Endometrial microvascular endothelial cells (primary cell): ENCODE data around the gene DNAJB2. TPM values are rescaled to one million over a fixed set of nuclear protein-coding genes. Genes with fewer than 3 reads are reported as not detected.
"Not testable (repeated sequence)": the region's sequence is repeated elsewhere in the genome, so short reads cannot be mapped to it uniquely, and the experiment has no call there.

Source experiments
- in situ Hi-C: cut with HindIII; loops from 2 replicates; pipeline ENCODE4 v1.10.0; 2017; ENCODE audit warnings: low sequenced_read_pairs, low pct_unique_long_range_greater_than_20kb; ENCODE audit errors: inconsistent ontology term
- total RNA-seq: library from RNA; depleted of rRNA; stranded (reverse); fragments of >200 nt; gene quantifications from one replicate; pipeline ENCODE4 v1.2.3, GENCODE V29; 2015; ENCODE audit errors: inconsistent ontology term

Gene DNAJB2
- total RNA-seq, 1 donor from 2014 or later: 29.9 TPM

DNA sequence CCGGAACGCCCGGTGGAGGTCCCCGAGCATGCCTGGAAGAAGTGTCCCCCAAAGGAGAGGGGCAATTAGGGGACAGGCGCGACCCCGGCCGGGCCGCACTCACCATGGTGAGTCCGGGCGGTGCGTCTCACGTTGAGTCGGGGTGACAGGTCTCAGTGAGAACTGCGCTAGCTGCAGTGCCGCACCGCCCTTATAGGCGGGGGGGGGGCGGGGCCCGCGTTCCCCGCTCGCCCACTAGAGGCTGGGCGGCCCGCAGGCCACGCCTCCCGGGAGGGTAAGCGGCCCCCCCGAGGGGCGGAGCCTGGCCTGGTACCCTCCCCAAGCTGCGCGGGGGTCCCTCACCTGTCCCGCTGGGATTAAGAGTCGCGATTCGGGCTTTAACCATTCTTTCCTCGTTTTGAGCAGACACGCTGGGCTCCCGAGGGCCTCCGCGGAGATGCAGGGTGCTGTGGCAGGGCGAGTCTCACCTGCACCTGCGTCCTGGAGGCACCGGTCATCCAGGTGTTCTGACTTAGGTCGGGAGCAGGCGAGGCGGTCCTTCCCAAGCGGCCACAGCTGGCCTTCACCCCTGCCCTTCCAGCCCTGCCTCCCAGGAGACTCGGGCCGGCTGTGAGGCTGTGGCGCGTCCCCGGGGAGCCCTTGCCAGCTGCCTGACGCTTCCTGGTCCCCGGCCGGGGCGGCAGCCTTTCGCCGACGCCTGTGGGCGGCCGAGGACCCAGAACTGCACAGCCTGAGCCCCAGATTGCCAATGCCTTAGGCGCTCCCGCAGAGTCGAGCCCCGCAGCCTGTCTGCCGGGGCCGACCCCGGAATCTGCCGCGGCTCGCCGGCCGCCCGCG, 25.2 kb upstream of the DNAJB2 start, which contains the start of gene TUBA4A:
TSS of gene TUBA4A (minus strand) at position 166 of the 837 bp plus-strand sequence. CDS start at position 106, 60 bp downstream.
- in situ Hi-C loops: no loop called here

DNA sequence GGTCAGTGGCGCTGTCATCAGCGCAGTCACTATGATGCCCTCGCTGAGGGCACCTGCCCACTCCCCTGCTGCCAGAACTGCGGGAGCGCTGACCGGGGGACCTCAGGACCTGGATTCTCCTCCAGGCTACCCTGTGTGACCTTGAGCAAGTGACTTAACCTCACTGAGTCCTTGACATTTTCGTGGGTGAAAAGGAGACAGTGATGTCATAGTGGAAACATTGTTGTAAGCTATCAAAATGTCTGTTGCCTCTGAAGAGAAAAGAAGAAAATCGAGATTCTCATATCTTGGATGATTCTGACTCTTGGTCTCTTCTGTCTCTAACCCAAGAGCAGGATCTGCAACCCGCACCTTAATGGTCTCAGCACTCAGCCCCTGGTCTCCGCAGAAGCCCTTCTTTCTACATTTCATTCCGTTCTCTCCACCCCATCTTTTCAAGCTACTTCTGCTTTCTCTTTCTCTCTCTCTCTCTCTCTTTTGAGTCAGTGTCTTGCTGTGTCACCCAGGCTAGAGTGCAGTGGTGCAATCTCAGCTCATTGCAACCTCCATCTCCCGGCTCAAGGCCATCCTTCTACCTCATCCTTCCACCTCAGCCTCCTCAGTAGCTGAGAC, 24.5 kb upstream of the DNAJB2 start:
- in situ Hi-C loops: no loop called here

DNA sequence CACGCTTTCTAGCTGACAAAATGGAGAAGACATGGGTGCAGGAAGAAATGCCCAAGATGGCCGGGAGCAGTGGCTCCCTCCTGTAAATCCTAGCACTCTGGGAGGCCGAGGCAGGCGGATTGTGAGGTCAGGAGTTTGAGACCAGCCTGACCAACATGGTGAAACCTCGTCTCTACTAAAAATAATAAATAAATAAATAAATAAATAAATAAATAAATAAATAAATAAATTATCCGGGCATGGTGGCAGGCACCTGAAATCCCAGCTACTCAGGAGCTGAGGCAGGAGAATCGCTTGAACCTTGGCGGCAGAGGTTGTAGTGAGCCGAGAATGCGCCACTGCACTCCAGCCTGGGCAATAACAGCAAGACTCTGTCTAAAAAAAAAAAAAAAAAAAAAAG, 20.2 kb upstream of the DNAJB2 start:
- in situ Hi-C loops: not testable (repeated sequence)

DNA sequence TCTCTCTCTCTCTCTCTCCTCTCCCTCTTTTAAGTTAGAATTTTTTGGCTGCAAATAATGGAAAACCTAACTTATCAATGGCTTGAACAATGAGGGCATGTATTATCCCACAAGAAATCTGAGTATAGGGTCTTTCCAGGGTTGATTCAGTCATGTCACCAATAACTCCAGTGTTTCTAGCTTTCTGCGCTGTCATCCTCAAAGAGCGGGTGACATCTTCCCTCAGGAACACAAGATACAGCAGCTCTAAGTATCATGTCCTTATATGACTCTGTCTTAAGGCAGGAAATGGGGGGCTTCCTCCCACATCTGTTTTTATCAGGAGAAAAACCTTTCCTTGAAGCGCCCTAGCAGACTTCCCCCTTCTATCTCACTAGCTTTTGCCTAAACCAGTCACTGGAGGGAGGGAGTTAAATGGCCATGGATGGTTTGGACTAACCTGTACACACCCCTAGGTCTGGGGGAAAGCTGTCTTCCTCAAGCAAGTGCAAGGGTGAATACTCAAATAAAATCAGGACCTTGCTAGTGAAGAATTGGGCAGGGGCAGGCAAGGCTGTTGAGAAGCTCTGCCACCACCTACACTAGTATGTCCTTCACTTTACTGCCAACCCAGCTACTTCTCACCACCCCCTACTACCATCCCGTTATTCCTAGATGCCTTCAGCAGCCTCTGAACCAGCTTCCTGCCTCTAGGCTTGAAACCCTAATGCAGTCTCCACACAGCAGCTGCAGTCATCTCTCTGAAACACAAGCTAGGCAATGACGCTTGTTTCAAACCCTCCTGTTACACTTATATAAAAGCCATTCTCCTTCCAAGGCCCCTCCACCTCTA, 17.9 kb upstream of the DNAJB2 start:
- in situ Hi-C loops: no loop called here

DNA sequence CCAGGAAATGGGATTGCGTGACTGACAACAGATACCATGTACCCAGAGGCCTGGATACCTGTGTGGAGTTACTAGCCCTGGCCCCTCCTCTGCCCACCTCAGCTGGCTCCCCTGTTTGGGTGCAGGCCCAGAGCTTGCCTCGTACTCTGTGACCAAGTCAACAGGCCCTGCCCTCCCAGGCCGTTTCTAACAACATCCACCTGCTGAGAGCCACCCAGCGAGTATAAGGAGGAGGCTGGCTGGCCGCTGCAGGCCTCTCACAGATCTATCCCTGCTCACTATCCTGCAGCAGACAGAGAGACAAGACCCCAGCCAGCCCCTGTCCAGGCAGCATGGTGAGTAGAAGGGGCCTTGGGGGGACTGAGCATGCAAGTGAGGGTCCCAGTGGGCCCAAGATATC, 12.9 kb upstream of the DNAJB2 start:
- in situ Hi-C loops: no loop called here

DNA sequence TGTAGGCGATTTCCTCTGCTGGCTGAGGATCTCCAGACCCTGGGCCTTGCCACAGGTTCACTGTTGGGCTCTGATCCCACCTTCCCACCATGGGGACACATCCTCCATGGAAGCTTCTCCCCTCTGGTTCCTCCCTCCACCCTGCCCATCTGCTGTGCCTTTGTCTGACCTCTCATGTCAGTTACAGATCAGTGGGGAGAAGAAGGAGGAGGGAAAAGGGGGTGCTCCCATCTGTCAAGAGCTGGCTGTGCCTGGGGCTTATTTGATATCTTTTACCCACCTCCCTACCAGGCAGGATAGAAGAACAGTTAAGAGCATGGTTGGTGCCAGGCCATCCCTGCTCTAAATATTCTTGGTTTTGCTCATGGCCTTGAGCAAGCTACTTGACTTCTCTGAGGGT, 12.3 kb upstream of the DNAJB2 start:
- in situ Hi-C loops: no loop called here

DNA sequence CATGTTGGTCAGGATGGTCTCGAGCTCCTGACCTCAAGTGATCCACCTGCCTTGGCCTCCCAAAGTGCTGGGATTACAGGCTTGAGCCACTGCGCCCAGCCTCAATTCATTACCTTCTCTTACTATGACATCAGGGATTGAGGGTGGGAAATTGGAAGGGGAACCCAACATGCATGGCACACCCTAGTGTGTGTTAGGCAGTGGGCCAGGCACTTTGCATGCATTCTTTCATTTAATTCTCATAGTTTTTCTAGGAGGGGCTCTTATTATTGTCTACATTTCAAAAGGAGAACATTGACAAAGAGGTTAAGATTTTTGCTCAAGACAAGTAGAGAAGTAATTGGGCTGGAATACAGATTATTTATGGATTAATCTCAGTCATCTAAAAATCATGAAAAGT, 10.9 kb upstream of the DNAJB2 start:
- in situ Hi-C loops: no loop called here

DNA sequence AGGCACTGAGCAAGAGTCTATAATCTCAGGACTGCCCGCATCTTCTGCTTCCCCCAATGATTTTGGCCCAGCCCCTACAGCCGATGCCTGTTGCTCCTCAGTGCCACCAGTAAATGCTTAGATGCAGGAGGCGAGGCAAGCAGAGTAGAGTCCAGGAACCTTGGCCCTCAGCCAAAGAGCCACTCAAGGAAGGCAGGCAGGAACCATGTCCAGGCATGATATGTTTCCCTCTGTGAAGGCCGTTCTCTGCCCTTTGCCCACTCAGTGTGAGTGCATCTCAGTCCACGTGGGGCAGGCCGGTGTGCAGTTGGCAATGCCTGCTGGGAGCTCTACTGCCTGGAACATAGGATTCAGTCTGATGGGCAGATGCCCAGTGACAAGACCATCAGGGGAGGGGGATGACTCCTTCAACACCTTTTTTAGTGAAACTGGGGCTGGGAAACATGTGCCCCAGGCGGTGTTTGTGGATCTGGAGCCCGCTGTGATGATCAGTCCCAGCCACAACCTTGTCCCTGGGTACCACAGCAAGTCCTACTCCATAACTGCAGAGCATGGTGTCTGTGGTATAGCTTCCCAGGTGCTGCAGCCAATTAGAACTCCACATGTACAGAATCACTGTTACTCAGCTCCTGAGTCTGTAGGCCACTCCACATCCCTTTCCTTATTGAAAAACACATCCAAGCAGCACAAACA, 9.7 kb upstream of the DNAJB2 start:
- in situ Hi-C loops: no loop called here

DNA sequence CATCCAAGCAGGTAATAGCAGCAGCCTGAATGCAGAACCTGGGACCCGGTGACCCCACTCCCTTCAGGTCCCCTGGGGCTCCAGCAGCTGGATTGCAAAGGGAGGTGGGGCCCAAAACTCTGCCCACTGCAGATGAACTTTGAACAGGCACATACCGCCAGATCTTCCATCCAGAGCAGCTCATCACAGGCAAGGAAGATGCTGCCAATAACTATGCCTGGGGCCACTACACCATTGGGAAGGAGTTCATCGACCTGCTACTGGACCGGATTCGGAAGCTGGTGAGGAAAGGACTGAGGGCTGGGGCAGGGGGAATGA, 9.2 kb upstream of the DNAJB2 start:
- in situ Hi-C loops: no loop called here

DNA sequence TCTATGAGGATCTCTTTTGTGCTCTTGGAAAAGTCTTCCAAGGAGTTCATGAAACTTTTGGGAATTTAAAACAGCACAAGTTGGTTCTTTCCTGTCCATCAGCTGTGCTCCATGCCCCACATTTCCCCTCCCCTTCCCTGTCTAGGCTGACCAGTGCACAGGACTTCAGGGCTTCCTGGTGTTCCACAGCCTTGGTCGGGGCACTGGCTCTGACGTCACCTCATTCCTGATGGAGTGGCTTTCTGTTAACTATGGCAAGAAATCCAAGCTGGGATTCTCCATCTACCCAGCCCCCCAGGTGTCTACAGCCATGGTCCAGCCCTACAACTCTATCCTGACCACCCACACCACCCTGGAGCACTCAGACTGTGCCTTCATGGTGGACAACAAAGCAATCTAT, 8.1 kb upstream of the DNAJB2 start:
- in situ Hi-C loops: no loop called here

DNA sequence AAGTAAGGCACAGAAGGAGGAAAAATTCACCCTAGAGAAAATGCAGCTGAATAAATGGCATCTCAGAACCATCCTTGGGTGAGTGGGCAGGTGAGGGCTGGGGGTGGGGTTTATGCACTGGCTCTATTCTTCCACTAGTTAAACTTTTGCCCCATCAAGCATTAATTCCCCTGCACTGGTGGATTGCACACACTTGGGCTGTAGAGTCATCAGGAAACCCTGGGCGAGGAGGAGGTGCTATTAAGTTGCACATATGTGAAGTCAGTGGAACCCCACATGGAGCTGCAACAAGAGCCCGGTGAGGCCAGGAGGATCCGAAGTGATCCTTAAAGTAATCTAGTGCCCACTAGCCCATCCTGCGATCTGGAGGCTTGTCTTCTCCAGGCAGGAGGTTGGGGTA, 6.8 kb upstream of the DNAJB2 start:
- in situ Hi-C loops: no loop called here

DNA sequence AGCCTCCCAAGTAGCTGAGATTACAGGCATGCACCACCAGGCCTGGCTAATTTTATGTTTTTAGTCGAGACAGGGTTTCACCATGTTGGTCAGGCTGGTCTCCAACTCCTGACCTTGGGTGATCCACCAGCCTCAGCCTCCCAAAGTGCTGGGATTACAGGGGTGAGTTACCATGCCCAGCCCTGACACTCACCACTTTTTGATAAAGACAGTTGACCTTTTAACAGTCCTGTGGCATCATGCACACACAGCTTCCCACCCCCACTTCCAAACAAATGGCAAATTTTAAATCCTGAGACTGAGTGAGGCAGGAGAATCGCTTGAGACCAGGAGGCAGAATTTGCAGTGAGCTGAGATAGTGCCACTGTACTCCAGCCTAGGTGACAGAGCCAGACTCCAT, 6.2 kb upstream of the DNAJB2 start:
- in situ Hi-C loops: no loop called here

DNA sequence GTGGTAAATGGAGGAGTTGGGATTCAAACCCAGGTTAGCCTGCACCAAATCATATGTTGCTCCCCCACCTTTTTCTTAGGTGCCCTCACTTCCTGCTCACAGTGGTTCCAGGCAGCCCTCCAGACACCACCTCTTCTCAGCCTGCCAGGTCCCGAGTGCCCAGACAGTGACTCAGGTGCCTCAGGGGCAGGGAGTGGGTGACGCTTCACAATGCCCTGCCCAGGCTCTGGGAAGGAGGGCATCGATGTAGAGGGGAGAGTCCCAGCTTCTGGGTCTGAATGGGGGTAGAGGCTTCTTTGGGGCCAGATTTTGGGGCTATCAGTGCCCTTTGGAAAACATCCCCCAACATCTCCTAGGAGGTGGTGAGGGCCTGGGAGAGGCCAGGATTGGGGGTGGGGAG, 5.2 kb upstream of the DNAJB2 start:
- in situ Hi-C loops: no loop called here

DNA sequence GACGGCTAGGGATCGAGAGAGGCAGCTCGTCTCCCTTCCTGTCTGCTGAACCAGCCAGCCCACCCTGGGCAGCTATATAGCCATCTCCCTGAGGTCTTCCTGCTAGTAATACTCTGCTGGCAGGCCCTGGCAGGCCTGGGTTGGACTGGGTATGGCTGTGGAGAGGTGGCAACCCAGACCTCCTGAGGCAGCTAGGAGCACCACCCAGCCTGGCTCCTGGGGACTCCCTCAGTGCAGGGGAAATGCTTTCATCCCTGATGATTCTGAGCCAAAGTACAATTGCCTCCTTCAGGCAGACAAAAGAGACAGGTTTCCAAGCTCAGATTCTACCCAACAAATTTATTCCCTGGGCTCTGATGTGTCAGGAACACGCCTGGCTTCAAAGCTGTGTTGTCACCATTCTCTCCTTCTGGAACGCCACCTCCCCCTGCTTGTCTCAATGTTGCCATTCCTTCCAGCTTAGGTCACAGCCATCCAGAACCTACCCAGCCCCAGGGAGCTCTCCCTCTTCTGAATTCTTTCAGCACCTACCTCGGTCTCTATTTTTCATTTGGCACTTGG, 4.7 kb upstream of the DNAJB2 start:
- in situ Hi-C loops: no loop called here

DNA sequence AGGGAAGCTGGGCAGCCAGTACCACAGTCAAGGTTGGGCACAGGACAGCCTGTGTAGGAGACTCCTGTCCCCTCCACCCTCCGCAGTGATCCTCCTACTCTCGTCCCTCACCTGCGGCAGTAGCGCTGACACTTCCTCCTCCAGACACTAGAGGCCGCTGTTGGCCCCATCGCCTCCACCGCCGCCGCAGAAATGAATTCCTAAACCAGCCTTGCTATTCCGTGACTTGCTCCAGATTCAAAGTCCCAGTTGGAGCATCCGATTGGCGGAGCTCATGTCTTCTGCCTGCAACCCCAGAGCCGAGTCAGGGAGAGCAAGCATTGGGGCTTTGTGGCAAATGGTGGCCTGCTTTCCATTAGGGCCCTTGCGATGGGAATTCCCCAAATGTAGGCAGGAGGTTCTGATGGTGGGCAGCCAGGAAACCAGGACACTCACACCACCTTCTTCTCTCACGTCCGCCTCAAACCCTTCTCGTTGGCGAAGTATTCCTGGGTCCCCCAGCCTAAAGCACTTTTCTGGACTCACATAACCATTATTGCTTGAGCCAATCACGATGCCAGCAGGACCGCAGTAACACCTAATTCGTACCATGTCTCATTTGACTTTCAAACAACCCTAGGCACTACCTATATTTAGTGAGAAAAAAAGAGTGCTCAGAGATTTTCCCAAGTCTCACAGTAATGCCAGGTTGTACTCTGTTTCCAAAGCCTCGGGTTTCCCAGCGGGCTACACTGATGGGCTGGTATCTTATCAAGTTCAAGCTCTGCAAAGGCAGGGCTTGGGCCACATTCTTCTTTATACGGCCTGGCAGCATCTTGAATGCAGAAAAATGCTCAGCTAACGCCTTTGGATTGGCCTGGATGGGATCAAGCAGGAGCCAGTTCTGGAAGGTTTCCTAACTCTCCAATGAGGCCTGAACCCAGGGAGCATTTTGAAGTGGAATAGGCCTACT, 1.2 kb upstream of the DNAJB2 start:
- in situ Hi-C loops: no loop called here

DNA sequence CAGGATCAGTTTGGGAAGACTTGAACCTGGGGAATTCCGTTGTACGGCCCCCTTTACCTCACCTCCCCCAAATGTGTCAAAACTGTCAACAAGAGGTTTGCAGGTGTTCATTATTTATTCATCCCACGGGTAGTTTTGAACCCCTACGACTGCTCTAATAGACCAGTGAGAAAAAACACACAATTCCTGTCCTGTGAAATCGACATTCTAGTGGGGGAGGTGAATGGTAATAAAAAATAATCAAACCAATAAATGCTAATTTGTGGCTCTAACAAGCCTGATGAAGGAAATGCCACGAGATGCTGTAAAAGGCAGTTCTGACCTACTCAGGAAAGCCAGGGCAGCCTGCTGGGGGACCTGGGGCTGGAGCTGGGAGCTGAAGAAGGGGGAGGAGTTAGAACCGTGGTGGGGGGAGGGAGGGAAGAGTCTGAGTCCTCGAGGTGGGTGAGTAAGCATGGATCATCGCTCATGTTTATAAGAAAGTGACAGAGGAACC, 463 bp upstream of the DNAJB2 start:
- in situ Hi-C loops: no loop called here

DNA sequence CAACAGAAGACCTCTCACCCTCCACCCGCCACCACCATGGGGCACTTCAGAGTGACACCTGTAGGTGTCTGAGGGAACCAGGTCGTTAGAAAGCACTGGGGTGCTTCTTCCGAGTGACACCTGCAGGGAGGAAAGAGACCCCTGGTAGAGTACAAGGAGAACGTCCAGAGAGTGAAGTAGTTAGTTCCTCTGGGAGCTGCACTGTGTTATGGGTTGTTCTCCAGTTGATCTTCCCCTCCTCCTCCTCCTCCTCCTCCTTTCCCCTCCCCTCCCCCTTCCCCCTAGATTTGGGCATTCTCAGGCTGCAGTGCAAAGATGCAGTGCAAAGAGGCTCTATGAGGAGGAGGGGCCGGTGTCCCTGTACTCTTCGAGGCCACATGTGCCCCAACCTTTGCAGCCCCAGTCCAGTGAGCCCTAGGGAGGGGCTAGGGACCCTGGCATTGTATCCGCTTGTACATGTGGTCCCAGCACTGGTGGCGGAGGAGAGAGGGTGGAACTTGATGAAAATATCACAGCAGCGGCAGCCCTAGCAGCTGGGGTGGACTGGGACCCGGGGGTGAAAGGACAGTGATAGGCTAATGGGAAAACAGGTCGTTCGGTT, 850 bp downstream of the DNAJB2 start:
- in situ Hi-C loops: no loop called here
